Activated T-cell treated with anti-CD3 and anti-CD28 coated beads, Interleukin-2, amount 50 U/mL, for 4 hours (primary cell): Measurements from ENCODE around the gene TAF5. TPM values are rescaled to one million over a fixed set of nuclear protein-coding genes. Genes with fewer than 3 reads are reported as not detected.

Experiments used
- ATAC-seq, 2 donors: fragments of 200-7000 bp; cut with Tn5 transposase; one replicate each; pipeline ENCODE4 v1.10.0; 2021
- DNase-seq: peaks from one replicate; pipeline ENCODE4 v3.0.0-alpha.2; 2020
- H3K27me3 Mint-ChIP-seq: one replicate; pipeline ENCODE4 v1.8.0; 2021; ENCODE audit warnings: low read depth, mixed read lengths
- H3K36me3 Mint-ChIP-seq: one replicate; pipeline ENCODE4 v1.8.0; 2022; ENCODE audit warnings: mixed read lengths; ENCODE audit not compliant: insufficient read depth
- H3K4me1 Mint-ChIP-seq: one replicate; pipeline ENCODE4 v1.8.0; 2021; ENCODE audit warnings: low read depth, mixed read lengths
- H3K4me3 Mint-ChIP-seq: one replicate; pipeline ENCODE4 v1.8.0; 2021; ENCODE audit warnings: mild to moderate bottlenecking, moderate library complexity, mixed read lengths
- H3K9me3 Mint-ChIP-seq: one replicate; pipeline ENCODE4 v1.8.0; 2021; ENCODE audit warnings: mixed read lengths
- total RNA-seq, 3 donors: library from RNA; stranded (reverse); gene quantifications; one replicate each; pipeline ENCODE4 v1.2.1, GENCODE V29; 2021

Gene TAF5
- total RNA-seq, 3 donors from 2014 or later, result 6.9 to 9.6 (median 7.8) TPM

GRCh38 chr10:103428989-103429643, 61.3 kb downstream of the TAF5 start:
- H3K9me3 Mint-ChIP-seq, result no peaks in the 10 kb centered on the region
- peaks cover 50% of the 10 kb centered on the region for H3K36me3 Mint-ChIP-seq
- no peaks in the 10 kb centered on the region for H3K27me3 Mint-ChIP-seq
- H3K4me1 Mint-ChIP-seq, result peaks cover 33% of the 10 kb centered on the region
- ATAC-seq, result no peak
- no peak for DNase-seq
- H3K4me3 Mint-ChIP-seq, result no peak overlapping the region

- H3K27me3 Mint-ChIP-seq, result no peaks in the 10 kb centered on the region
- H3K4me3 Mint-ChIP-seq, result peak overlapping the region; percentile 1
- no peak for DNase-seq
- peaks cover 45% of the 10 kb centered on the region for H3K36me3 Mint-ChIP-seq
- ATAC-seq, result peak in 1 of 2 donors; percentile 38
- H3K4me1 Mint-ChIP-seq, result peaks cover 33% of the 10 kb centered on the region
- no peaks in the 10 kb centered on the region for H3K9me3 Mint-ChIP-seq
These were observed 61.9 kb downstream of the TAF5 start for GRCh38 chr10:103429647-103430046.

- DNase-seq (no peak), ATAC-seq (no peak)
- H3K4me1 Mint-ChIP-seq, result peaks cover 33% of the 10 kb centered on the region
- H3K9me3 Mint-ChIP-seq, result no peaks in the 10 kb centered on the region
- H3K27me3 Mint-ChIP-seq, result no peaks in the 10 kb centered on the region
- peaks cover 41% of the 10 kb centered on the region for H3K36me3 Mint-ChIP-seq
- H3K4me3 Mint-ChIP-seq, result no peak overlapping the region
These were observed 64.1 kb downstream of the TAF5 start for GRCh38 chr10:103431902-103432301.

GRCh38 chr10:103433858-103434257, 66.1 kb downstream of the TAF5 start:
- Mint-ChIP-seq H3K27me3 (no peaks in the 10 kb centered on the region), H3K4me1 (peaks cover 17% of the 10 kb centered on the region), H3K4me3 (no peak overlapping the region), H3K36me3 (peaks cover 36% of the 10 kb centered on the region), H3K9me3 (no peaks in the 10 kb centered on the region)
- ATAC-seq (no peak), DNase-seq (no peak)

Other genes starting within 250 kb of the TAF5 start
- 10 to 100 TPM; 34.7 to 45.9 (median 41.3) TPM for gene NT5C2, start 174.7 kb upstream of the TAF5 start, total RNA-seq
- gene RPEL1, start 122.1 kb upstream of the TAF5 start, total RNA-seq, result under 1 TPM in 1 of 3 donors, not detected in 2; 0.18 TPM
- gene INA, start 90.8 kb upstream of the TAF5 start, total RNA-seq, result under 1 TPM; 0.27 to 0.38 (median 0.32) TPM
- 10 to 100 TPM; 15.8 to 18.1 (median 16.9) TPM for gene PCGF6, start 16.8 kb upstream of the TAF5 start, total RNA-seq
- gene ATP5MK, start 28.5 kb downstream of the TAF5 start, total RNA-seq, result 100 to 1,000 TPM; 426 to 450 (median 433) TPM
- gene PDCD11, start 28.6 kb downstream of the TAF5 start, total RNA-seq, result 100 to 1,000 TPM; 122 to 127 (median 124) TPM
- 1 to 10 TPM; 2.8 to 6.0 (median 3.8) TPM for gene CALHM2, start 84.4 kb downstream of the TAF5 start, total RNA-seq
- gene CALHM1, start 90.9 kb downstream of the TAF5 start, total RNA-seq, result not detected
- not detected for gene CALHM3, start 111.3 kb downstream of the TAF5 start, total RNA-seq
- gene NEURL1, start 125.7 kb downstream of the TAF5 start, total RNA-seq, result 1 to 10 TPM in 2 of 3 donors, under 1 TPM in 1; 0.84 to 2.0 (median 1.5) TPM